Endometrial microvascular endothelial cells (primary cell): ENCODE data around the gene C17orf113. TPM values are rescaled to one million over a fixed set of nuclear protein-coding genes. Genes with fewer than 3 reads are reported as not detected.
"Not testable (repeated sequence)": the region's sequence is repeated elsewhere in the genome, so short reads cannot be mapped to it uniquely, and the experiment has no call there.

Experiments
- in situ Hi-C: cut with HindIII; loops from 2 replicates; pipeline ENCODE4 v1.10.0; 2017; ENCODE audit warnings: low sequenced_read_pairs, low pct_unique_long_range_greater_than_20kb; ENCODE audit errors: inconsistent ontology term
- total RNA-seq: library from RNA; depleted of rRNA; stranded (reverse); fragments of >200 nt; gene quantifications from one replicate; pipeline ENCODE4 v1.2.3, GENCODE V29; 2015; ENCODE audit errors: inconsistent ontology term

C17orf113 gene
- total RNA-seq, 1 donor from 2014 or later: 0.56 TPM

DNA sequence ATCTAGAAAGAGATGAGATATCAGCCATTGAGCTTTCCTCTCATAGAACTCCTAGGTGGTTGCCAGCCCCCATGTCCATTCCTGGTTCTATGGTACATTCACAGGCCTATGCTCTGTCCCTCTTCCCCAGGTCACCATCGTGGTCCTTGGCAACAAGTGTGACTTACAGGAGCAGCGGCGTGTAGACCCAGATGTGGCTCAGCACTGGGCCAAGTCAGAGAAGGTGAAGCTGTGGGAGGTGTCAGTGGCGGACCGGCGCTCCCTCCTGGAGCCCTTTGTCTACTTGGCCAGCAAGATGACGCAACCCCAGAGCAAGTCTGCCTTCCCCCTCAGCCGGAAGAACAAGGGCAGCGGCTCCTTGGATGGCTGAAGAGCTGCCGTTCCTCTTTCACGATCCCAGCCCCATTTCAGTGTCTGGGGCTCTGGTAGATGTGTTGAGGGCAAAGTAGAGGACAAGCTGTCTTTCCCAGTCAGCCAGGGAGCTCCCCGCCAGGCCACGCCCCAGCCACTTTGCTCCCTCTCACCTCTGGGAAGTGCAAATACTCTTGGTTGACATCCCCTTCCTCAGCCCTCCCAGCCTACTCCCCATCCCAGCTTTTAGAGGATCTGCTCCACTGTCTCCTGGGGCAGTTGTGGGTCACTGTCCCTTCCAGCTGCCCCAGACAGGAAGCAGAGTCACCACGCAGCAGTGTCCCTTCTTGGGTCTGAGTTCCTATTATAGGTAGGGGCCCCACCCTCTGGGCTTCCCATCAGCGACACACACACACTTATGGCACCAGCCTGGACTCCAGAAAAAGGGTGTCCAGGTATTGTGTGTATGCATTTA lies 26.7 kb downstream of the C17orf113 start:
- in situ Hi-C loops: no loop called here

DNA sequence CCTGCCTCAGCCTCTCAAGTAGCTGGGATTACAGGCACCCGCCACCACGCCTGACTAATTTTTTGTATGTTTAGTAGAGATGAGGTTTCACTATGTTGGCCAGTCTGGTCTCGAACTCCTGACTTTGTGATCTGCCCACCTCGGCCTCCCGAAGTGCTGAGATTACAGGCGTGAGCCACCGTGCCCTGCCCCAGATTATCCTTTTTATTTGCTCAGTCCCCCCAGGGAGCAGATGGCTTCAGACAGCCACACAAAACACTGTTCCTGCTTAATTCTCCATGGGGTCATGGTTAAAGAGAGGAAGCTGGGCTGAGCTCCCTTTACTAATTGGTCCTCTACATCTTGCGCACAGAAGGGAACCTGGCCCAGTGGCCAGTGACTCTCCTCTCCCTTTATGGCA lies 29.6 kb downstream of the C17orf113 start:
- in situ Hi-C loops: not testable (repeated sequence)

DNA sequence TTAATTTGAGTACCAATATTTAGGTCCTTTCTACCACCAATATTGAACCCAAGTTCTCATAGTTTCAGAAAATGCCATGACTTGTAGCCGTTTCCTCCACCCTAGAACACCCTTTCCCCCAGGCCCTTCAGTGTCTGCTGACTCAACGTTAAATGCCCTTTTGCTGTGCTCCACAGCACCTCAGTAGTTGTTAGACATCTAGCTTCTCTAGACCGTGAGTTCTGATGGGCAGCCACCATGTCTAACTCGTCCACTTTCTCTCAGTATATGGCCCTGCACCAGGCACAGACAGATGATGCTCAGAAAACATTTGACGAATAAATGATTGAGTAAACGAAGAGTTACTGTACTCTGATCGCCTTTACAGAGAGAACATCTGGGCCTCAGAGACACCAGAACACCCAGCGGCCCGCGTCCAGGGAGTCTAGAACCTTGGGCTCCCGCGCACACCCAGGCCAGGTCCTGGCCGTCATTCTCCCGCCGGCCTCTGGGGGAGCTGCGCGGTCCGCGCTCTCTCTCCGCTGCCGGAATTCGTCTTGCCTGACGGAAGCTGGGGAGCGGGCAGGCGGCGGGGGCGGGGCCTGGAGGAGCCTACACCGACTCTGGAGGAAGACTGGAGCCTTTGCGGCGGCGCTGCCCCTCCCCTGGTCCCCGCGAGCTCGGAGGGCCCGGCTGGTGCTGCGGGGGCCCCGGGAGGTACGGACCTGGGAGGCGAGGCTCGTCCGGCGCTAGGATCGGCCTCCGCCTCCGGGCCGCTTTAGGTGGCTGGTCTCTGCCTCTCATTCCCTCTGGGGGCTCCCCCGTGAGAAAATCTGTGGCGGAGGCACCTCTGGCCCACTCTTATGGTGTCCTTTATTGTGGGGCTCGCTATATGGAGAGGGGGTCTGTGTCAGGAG lies 30.6 kb downstream of the C17orf113 start, which contains the start of gene NKIRAS2:
NKIRAS2 (plus strand) TSS at position 582 of the 896 bp plus-strand sequence. CDS start 1,488 bp downstream, outside the sequence.
- in situ Hi-C loops: no loop called here

DNA sequence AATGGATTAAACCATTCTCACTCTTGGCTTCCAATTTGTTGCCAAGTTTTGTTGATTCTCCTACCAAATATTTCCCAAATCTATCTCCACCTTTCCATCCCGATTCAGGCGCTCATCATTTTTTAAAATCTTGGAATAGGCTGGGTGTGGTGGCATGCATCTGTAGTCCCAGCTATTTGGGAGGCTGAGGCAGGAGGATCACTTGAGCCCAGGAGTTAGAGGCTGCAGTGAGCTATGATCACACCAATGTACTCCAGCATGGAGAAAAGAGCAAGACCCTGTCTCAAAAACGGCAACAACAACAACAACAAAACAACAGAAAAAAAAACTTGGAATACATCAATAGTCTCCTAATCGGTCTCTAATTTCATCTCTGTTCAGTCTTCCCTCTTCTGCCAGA lies 31.4 kb downstream of the C17orf113 start:
- in situ Hi-C loops: no loop called here

DNA sequence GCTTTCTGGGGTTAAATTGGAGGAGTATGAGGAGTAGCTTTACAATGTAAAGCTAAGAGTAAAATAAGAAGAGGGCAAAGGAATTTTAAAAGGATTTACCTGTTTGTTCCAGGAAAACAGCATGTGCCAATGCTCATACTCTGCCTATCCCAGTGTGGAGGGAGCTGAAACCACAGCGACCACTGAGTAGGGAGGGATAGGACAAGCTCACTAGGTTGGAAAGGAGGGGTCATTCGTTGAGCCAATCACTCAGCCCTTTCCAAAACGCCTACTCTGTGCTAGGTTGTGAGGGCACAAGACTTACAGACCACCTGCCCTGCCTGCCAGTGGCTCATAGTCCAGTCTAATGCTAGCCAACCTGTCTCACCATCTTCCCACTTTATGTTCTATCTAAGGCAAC lies 32.1 kb downstream of the C17orf113 start:
- in situ Hi-C loops: no loop called here

DNA sequence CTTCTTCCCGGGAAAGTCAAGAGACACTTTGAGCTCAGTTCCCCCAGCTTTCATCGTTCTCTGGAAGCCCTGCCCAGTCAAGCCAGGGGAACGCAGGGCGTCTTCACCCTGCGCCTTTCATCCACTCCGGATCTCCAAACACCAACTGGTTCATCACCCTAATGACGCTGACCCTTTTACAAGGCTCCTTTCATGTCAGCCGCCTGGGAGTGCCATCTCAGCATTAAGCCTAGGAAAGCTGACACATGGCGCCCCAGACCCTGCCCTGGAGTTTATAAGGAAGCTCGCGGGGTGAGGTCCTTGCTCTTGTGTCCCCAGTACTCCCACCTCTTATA lies 32.6 kb downstream of the C17orf113 start:
- in situ Hi-C loops: no loop called here

DNA sequence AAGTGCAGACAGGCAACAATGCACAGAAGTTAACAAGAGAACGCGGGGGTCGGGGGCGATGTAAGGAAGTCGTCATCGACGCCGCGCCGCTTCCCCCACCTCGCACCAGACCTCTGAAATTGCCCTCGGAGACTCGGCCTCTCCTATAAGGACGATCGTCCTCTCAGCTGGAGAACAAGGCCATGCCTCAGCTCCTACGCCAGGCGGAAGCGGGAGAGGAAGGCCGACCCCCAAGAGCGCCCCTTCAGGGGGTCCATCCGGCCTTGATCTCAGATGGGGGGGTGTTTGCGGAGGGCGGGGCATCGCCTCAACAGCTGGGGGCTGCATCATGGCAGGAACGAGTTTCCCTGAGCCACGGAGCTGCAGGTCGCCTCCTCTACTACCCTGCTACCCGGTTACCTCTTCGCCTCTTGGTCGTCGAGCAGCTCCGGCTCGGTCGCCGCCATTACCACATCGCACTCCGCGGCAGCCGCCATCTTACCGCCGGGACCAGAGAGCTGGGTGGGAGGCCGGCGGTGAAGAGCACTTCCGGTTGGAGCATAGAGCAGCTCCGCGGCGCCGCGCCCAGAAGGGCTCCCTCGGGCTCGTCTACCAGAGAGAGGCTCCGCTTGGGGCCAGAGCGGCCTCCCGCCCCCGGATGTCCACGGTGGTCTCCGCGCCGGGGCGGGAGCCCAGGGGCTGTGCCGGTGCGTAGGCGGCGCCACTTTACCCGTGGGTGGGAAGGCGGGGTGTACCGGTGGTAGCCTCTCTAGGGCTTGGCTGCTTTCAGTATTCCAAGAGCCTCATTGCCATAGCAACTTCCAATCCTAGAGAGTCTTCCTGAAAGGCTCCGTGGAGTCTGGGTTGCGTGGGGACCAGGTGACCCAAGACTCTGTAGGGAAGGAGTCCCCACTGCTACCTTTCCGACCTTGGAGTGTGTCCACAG lies 33.2 kb downstream of the C17orf113 start, which contains the start of gene DNAJC7:
DNAJC7 (minus strand) TSS at position 499 of the 925 bp plus-strand sequence; CDS start at position 476, 23 bp downstream.
- in situ Hi-C loops: no loop called here

DNA sequence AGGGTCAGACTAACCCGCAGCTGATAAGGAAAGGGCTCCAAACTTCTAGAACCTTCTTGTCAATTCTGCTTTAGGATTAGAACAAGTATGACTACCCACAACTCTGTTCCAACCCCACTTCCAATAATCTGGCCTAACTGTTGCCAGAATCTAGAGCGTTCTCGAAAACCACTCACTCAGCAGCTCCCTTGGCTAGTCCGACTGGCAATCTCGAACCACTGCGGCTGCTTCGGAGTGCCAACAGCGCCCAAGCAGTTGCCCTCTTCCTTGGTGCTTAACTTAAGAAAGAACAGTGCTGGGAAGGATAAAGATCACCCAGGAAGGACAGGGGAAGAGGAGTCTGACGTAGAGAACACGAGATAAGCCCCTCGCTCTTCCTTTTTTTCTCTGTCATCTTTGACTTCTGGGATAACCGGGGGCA lies 34.0 kb downstream of the C17orf113 start:
- in situ Hi-C loops: no loop called here

DNA sequence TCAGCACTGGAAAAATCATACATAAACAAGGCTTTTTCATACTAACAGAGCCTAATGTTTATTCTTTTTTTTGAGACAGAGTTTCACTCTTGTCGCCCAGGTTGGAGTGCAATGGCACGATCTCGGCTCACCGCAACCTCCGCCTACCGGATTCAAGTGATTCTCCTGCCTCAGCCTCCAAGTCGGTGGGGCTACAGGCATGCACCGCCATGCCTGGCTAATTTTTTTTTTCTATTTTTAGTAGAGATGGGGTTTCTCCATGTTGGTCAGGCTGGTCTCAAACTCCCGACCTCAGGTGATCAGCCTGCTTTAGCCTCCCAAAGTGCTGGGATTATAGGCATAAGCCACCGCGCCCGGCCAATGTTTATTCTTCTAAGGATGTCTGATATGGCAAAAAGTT lies 36.7 kb downstream of the C17orf113 start:
- in situ Hi-C loops: not testable (repeated sequence)

DNA sequence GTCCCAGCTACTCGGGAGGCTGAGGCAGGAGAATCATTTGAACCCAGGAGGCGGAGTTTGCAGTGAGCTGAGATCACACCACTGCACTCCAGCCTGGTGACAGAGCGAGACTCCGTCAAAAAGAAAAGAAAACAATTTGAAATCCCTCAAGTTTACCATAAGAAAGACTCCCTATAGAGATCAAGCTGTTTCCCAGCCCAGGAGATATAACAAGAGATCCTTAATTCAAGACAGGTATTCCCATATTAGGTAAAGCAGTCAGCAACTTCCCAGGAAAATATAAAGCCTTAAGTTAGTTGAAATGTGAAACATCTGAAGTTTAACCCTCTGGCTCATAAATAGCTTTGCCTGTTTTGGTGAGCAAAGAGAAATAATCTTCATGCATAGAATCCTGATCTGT lies 38.0 kb downstream of the C17orf113 start:
- in situ Hi-C loops: not testable (repeated sequence)

DNA sequence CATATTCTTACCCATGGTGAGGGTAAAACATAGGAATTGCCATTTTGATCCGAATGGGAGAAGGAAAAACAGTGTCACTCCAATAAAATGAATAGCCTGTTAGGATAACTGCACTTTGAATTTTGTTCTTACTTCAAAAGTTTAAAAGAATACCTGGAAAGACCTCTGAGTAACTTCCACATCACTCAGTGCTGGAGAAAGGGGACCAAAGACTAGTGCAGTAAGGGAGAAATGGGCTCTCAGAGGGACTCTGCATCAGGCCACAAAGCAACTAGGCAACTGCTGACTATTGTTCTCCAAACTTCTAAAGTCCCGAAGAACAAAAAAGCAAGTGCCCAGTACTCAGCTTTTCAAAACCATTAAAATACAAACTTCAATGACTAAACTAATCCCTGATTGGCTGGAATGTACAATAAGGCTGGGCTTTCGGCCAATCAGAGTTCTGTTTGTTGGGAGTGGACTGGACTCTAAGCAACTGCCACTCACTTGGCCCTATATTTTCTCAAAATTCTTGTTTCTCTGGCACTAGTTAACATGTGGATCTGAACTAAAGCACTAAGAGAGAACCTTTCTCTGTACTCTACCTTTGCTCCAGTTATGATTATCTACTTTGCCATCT lies 39.4 kb downstream of the C17orf113 start:
- in situ Hi-C loops: no loop called here

DNA sequence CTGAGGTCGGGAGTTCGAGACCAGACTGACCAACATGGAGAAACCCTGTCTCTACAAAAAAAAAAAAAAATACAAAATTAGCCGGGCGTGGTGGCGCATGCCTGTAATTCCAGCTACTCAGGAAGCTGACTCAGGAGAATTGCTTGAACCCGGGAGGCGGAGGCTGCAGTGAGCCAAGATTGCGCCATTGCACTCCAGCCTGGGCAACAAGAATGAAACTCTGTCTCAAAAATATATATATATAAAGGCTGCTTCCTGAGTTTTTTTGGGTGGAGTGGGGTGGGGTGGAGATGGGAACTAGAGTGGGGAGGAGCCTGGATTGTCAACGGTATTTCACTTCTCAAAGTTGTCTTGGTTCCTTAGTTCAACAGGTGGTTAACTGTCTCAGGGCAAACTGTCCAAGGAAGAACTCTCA lies 40.1 kb downstream of the C17orf113 start:
- in situ Hi-C loops: not testable (repeated sequence)

DNA sequence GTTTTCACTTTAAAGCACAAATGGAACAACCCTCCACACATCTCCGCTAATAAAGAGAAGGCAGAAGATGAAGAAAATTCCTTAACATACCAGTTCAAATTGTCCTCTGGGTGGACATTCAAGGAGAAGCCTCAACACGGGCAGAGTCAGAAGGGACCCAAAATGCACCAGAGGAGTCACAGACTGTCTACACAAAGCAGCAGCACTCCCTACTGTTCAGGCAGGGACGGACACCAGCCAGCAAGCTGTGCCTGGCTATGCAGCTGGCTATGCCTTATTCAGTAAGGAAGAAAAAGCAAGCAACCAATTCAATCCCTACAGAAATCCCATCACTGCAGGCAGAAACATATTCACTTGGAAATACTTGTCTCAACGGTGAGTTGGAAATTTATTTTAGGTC lies 41.2 kb downstream of the C17orf113 start:
- in situ Hi-C loops: no loop called here

DNA sequence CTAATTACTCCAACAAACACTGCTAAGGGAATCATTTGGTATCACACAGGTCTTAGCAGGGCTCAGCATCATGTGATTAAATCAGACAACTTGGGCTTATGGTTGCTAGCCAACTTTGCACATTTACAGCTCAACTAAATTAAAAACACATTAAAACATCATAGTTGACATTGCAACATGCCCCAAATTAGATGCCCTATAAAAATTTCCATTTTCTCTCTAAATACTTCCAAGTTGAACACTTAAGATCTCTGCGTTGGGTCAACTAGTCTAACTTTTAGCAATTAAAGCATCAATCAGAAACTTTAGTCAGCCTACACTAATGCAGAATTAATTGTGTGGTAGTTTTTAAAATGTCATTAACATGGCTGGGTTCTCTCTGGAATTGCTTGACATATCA lies 45.2 kb downstream of the C17orf113 start:
- in situ Hi-C loops: no loop called here

DNA sequence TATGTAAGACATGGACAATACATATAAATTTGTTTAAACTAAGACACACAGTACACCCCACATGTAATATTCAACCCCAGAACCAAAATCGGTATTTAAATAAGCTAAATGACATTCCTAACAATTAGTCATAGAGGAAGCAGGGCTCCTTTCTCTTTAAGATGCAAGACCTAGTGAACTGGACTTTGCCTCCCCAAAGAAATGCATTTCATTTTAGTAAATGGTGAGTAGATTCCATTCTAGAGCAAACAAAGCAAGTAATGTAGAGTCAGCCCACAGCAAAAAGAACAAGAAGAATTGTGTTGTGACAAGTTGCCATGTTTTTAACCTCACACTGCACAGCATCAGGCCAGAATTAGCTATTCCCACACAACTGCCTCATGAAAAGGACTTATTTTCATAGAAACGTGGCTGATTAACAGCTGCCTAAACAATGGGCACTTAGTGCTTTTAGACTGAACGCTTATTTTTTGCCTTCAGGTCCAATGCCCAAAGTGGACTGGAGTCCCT lies 47.6 kb downstream of the C17orf113 start:
- in situ Hi-C loops: no loop called here

DNA sequence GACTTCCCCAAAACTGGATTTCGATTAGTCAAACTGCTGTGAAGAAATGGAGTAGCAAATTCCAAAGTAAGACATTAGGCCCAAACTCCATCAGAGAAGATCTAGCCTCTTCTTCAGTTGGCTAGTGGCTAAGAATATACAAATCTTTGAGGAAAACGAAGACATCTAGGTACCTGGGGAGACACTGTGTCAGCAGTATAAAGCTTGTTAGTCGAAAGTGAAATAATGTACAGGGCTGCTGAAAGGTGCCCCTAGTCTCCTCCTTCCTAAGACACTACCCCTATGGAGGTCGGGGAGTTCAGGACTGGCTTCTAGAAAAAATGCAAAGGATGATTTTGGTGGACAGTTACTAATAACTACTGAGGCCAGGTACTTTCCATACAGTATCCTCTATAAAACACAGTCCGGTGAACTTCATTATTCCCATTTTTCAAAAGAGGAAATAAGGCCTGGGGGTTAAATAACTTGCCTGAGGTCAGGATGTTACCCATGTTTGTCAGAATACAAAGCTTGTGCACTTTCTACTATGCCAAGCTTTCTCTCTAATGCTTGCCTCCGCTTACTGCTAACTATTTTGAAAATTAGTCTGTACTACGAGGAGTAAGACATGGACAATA lies 48.1 kb downstream of the C17orf113 start:
- in situ Hi-C loops: no loop called here

DNA sequence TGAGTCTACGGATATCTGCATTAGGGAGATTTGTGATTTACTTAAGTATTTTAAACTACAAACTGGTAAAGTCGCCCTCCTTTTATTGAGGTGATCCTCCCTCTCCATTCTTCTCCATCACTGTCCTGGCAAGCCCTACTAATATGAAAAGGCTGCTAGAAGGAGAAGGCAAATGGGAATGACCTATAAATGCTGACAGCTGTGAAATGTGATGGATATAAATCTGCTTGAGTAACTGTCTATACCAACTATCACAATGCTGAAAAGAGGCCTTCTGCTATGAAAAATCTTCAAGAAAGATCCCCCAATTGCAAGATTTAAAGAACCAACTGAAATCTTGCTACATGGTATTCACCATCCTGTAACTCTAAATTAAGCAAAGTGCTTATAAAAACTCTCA lies 48.7 kb downstream of the C17orf113 start:
- in situ Hi-C loops: no loop called here
